Measurements from ENCODE around the gene GABRB1.

- TF ChIP-seq CTCF (IDR thresholded peaks at IDR 0.05): no peak
- no peak for TF ChIP-seq POLR2A (IDR thresholded peaks at IDR 0.05)
Observed at GRCh38 chr4:47263721-47264120, 232.4 kb downstream of the GABRB1 start.
